ENCODE measurements around the gene MAPKBP1. TPM values are rescaled to one million over a fixed set of nuclear protein-coding genes. Genes with fewer than 3 reads are reported as not detected.

The MAPKBP1 gene
- total RNA-seq, 2 donors from 2014 or later: 26.5 to 27.9 TPM

DNA sequence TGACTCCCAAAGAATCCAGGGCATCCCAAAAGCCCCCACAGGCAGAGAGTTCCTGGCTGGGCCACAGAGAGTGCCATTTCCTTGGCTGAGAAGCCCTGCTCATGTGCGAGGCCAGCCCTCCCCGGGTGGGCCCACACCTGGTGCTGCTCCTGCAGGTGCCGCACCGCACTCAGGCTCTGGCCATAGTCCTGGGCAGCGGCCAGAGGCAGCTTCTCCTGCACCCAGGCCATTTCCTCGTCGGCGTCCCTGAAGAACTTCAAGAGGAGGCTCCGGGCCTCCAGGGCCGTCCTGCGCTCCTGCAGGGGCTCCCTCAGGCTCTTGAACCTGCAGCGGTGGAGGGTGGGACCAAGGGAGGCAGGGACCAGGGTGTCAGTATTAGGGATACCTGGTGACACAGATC lies 82.4 kb downstream of the MAPKBP1 start:
- intact Hi-C loops (cut with DNase I): no loop called here
- no peak for DNase-seq (ENCODE audit: low spot score)

DNA sequence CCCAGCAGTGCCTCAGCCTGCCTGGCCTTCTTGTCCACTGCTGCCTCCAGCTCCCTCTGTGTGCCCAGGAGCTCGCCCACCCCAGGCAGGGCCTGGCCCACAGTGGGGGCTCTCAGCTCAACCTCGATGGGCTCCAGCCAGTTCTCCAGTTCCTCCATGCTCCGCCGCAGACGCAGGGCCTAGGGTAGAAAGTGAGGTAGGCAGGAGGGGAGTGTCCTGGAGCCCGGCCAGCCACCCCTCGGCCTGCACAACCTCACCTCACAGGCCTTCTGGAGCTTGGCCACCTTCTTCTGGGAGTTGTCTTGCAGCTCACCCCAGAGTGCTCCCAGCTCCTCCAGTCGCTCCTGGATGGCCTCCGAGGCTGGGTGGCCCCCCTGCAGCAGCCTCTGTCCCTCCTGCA lies 83.0 kb downstream of the MAPKBP1 start:
- intact Hi-C loops (cut with DNase I): no loop called here

DNA sequence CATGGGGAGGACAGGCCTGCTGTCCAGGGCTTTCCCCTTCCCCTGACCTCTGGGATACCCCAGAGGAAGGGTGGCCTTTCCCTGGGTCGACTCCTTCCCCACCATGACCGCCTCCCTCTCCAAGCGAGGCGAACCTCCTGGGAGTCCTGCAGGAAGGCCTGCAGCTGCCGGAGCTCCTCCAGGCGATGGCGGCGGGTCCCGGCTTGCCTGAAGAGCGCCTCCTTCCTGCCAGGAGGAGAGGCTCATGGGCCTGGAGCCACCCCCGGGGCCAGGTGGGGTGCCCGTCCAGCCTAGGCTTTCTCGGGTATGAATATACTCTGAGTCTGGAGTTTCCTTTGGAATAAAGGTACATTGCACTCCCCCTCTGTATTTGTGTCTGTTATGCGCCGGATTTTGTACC lies 84.5 kb downstream of the MAPKBP1 start:
- no peak for DNase-seq (ENCODE audit: low spot score)
- intact Hi-C loops (cut with DNase I): no loop called here

More for the DNA sequence above, 83.0 kb downstream of the MAPKBP1 start:
- no peak for DNase-seq (ENCODE audit: low spot score)

DNA sequence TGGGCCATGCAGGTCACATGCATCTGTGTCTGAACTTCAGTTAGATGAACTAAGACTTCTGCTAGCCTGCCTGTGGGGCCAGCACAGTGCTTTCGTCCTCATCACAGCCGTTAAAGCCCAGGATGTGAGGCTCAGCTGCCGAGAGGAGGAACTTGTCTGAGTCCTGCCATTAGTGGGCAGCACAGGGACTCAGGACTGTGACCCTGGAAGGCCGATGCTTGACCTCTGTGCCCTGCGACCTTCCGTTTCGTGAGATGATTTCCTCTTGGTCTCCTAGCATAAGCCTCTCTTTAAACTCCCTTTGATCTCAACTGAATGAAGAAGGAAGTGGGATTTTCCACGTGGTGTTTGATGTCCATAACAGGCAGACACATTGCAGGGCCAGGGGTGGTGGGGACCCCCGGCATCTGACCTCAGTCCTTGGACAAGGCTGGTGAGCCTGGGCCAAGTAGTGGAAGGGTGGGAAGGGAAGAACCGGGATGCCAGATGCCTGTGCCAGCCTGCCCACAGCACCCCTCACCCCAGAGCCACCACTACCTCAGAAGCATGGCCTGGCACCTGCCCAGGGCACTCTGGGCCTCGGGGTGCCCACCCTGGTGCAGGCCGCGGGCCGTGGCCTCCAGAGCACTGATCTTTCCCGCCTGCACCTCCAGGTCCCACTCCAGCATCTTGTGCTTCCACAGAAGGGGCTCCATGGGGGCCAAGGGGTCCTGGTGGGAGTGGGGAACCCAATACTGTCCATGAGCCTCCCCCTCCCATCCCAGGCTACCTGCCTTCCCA lies 86.0 kb downstream of the MAPKBP1 start:
- DNase-seq (ENCODE audit: low spot score): no peak
- intact Hi-C loops (cut with DNase I): no loop called here

DNA sequence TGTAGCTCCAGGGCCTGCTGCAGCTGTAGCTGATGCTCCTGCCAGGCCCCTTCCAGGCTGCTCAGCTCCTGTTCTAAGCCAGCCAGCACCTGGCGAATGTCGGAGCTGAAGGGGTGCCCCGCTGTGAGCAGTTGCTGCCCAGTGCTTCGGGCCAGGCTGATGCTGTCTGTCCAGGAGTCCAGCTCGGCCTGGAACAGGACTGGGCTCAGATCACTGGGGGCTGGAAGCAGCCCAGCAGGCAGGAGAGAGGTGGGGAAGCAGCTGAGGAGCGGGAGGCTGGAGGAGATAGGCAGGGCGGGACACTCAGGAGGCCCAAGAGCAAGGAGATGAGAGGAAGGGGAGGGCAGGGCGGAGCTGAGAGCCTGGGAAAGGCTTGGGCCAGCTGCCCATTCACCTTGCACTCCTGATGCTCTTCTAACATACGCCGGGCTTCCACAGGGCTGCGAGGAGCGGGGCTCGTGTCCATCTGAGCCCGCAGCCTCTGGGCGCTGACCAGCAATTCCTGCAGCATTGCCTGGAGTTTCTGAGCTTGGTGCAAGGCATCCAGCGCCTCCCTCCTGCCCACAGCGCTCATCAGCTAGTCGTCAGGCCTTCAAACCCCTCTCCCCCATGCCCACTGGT lies 87.6 kb downstream of the MAPKBP1 start:
- intact Hi-C loops (cut with DNase I): no loop called here
- DNase-seq (ENCODE audit: low spot score): no peak

DNA sequence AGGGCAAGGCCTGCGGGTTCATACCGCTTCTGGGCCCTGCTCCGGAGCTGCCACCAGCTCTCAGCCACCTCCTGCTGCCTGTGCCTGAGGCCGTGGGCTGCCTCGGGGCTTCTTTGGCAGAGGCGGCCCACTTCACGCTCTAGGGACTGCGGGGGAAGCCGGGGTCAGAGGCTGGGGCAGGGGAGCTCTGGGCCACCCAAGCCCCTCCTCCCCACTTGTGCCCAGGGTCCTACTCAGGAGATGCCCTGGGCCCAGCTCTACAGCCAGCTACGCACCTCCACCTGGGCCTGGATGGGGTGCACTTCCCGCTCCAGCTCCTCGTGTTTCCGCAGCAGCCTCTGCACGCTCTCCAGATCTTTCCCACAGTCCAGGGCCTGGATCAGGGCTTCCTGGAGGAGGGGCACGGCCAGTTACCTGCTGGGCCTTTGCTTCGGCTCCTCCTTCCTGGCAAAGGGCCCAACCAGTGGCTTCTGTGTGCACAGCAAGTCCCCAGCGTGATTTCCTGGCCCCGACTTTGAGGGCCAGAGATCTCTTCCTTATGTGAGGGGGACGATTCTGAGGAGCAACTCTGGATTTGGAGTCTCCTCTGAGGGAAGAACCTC lies 88.3 kb downstream of the MAPKBP1 start:
- intact Hi-C loops (cut with DNase I): no loop called here
- no peak for DNase-seq (ENCODE audit: low spot score)

DNA sequence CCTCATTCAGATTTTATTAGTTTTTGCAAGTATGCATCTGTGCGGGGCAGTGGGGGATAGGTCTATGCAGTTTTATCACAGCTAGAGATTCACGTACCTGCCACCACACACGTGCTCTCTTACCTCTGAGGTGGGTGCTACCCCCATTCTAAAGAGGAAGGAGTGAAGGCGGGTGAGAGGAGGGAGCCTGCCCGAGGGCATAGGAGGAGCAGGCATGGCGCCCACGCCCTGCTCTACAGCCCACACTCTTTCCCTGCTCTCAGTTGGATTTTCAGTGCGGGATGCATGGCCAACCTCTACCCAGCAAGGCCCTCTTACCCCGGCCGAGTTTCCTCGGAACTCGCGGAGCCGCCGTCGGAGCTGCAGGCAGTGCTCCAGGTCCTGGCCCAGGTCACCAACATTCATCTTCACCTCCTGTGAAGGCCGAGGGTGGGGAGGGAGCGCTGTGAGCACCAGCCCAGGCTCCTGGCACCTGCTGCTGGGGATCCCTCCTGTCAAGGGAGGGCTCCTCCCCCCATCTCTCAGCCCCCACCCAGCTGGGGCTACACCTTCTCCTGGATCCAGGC lies 91.3 kb downstream of the MAPKBP1 start:
- intact Hi-C loops (cut with DNase I): no loop called here
- DNase-seq (ENCODE audit: low spot score): no peak

DNA sequence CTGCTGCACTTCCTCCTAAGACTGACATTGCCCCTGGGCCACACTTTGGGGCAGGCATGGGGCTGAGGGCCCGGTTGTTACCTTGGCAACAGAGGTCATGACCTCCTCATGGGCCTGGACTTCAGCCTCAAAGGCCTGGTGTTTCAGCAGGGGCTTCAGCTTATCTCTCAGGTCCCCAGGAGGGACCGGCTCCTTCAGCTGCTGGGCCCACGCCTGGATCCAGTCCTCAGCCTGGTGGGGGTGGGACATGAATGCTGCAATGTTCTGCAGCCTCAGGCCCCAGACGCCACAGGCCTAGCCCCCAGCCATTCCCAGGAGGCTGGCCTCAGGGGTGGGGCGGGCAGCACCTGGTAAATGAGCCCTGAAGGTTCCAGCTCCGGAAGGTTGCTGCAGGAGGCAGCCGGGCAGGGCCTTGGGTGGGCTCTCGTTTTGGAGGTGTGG lies 92.0 kb downstream of the MAPKBP1 start:
- no peak for DNase-seq (ENCODE audit: low spot score)
- intact Hi-C loops (cut with DNase I): no loop called here

DNA sequence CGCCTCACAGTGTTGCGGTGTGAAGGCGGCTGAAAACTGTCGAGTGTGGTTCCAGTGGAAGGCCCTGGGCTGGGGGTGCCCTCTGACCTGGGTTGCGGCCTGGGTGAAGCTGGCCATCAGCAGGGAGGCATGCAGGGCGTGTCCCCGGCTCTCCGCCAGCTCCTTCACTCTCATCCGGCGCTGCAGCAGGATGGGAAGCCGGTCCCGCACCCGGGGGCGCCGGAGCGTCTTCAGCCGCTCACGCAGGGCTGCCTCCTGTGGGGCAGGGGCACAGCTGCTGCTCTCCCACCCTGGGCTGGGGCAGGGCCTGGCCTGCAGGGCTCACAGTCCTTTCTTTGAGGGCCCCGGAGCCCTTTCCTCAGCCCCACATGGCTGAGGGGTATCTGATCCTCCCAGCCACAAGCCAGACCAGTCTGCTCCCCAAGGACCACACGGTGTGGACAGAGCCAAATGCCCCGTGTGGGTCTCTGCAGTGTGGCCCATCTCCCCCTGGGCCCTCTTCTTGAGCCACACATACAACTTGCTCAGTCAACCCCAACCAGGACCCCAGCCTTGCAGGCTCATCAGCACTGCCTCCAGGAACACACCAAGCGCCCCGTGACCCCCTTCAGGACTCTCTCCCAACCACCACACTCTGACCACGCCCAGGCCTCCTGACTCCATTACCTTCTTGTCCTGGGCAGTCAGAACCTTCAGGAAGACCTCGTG lies 92.7 kb downstream of the MAPKBP1 start:
- intact Hi-C loops (cut with DNase I): no loop called here
- DNase-seq (ENCODE audit: low spot score): no peak

DNA sequence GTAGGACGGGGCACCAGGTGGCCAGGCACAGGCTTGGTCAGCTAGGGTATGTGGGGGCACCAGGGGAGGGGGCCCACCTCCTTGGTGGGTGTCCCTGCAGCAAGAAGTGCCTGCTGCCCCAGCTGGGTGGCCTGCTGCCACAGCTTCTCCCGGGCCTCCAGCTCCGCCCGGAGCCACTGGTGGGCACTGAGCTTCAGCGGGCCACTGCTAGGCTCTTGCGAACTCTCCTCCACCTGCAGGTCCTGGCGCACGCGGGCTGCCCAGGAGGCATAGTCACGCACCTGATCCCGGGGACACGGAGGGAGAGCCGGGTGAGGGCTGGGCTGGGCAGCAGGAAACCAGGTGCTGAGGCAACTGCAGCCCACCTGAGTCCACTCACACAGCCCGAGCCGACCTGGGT lies 94.0 kb downstream of the MAPKBP1 start:
- intact Hi-C loops (cut with DNase I): no loop called here
- DNase-seq (ENCODE audit: low spot score): no peak

DNA sequence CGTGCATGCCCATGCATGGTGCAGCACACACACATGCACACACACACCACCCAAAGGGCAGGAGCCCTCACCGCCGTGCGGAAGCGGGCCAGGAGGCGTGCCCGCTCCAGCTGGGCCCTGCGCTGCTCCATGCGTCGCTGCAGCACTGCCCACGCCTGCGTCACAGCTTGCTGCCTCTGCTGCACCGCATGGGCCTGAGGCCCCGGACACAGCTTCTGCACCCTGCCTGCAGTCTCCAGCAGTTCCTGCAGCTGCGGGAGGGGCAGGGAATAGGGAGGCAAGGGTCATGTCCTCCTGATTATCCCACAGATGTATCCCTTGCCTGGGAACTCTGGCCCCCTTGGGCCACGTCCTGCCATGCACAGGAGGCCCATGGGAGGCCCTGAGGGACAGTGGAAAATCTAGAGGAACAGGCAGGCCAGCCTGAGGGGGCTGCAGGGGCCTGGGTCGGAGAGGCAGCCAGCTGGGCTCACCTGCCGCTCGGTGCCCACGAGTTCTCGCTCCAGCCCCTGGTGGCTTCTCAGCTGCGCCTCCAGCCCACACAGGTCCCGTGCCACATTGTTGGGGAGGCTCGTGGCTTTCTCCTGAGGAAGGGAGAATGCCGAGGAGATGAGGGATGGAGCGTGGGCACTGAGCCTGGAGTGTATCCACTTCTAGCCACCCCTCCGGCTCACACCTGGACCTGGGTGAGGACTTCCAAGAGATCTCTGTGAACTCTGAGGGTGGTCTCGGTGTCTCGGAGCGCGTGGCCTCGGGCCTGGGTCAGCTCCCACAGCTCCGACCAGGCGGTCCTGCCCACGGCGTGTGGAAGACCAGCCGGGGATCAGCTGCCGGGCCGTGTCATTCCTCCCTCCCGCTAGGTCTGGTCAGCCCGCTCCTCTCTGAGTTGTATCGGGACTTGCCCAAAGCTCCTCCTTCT lies 95.7 kb downstream of the MAPKBP1 start:
- DNase-seq (ENCODE audit: low spot score): no peak
- intact Hi-C loops (cut with DNase I): no loop called here

DNA sequence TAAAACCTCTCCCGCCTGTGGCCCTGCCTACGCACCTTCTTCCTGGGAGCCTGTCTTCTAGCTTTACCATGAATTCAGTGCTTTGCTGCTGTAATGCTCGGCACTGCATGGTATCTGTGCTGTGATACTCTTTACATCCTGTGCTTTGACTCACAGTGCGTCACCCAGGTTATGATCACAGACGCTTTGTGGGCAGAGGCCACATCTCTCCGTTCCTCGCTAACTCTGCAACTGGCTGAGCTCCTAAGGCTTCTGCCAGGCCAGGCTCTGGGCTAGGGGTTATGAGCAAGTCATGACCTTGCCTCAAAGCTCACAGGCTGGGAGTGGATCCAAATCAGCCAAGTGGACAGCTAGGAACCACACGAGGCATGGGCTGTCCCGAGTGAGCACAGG lies 96.4 kb downstream of the MAPKBP1 start:
- no peak for DNase-seq (ENCODE audit: low spot score)
- intact Hi-C loops (cut with DNase I): no loop called here

DNA sequence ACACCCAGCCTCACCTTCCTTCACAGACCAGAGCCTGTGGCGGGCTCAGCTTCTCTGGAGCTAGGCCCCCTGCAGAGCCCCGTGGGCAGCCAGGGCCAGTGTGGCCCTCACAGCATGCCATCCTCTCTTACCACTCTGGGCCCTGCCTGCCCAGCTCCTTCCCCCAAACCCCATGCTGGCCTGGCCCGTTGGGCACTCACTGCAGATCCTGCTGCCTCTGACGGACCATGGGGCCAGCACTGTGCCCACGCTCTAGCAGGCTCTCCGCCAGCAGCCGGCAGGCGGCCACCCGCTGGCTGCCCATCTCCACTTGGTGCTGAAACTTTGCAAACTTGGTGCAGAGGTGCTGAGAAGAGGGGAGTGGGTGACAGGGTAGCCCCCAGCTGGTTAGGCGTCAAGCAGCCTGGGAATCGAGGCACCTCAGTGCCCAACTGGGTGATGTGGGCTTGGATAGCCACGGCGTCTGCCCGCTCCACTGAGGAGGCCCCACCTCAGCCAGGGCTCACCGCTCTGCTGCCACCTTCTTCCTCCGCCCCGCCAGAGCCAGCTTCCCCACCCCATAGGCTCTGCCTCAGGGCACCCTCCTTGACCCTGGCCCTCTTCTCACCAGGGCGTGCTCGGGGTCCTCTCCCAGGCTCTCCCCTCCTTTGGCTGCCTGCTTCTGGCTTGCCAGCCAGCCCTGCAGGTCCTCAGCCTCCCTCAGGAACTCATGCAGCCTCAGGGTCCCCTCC lies 97.1 kb downstream of the MAPKBP1 start:
- intact Hi-C loops (cut with DNase I): no loop called here
- DNase-seq (ENCODE audit: low spot score): no peak

DNA sequence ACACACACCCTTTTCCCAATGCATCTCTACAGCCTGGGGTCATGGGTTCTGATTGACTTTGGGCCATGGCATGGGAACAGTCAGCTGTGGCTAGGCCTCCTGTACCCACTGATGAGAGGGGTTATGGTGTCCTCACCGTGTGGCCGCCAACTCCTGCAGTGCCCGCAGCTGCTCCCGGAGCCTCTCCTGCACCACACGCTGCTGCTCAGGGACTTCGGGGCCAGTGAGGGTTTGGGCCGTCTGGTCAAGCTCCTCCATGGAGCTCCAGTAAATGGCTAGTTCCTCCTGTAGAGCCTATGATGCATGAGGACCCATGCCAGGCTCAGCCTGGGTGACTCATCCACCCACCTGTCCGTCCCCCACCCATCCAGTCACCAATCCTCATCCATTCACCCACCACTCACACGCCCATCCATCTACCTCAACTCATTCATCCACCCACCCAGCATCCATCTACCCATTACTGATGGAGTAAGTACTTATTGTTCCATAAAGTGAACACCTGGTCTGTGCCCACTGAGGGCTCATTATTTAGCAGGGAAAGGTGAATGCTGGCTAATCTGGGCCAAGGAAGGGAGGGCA lies 98.0 kb downstream of the MAPKBP1 start:
- intact Hi-C loops (cut with DNase I): no loop called here
- no peak for DNase-seq (ENCODE audit: low spot score)

DNA sequence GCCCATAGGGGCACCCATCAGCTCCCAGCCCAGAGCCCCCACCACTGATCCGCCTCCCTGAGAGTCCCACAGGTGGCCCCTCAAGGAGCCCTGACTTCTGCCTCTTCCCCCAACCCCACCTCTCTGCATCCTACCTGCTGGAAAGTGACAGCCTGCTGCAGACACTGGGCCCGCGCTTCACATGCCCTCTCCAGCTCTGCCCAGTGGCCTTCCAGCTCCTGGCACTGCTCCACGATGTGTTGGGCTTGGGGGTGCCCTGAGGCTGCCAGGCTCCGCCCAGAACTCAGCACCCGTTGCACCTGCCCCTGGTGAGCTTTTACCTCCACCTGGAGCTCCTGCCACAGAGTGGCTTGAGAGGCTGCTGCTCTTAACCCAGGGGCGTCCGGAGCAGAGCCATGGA lies 99.4 kb downstream of the MAPKBP1 start:
- no peak for DNase-seq (ENCODE audit: low spot score)
- intact Hi-C loops (cut with DNase I): no loop called here

DNA sequence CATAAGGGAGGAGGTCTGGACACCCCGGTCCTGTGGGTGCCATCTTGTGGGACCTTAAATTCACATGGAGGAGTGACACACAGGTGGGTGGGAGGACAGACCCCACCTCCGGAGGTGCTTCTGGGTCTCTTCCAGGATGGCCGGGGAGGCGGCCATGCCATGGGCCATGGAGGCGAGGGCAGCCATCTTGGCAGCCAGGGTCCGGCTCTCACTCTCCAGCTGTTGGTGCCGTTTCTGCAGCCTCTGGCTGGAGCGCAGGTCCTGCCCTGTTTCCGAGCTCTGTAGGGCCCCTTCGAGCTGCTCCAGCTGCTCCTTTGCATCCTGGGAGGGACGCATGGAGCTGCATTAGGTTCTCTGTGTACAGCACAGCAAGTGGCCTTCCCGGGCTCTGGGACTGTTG lies 100.5 kb downstream of the MAPKBP1 start:
- no peak for DNase-seq (ENCODE audit: low spot score)

DNA sequence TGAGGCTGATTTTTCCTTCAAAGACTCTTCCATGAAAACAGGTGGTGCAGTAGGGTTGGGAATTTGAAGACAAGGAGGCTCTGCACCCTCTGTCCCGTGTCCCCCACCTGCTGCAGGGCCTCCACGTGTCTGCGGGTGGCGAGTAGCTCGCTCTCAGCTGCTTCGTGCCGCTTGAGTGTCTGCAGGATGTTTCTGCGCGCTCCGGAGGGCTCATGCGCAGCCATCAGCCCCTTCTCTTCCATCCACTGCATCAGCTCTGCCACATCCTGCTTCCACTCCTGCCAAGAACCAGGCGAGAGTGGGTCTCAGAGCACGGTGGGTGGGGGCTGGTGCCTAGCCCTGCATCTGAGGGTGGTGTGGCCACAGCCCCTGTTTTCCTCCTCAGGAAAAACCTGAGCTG lies 101.7 kb downstream of the MAPKBP1 start:
- intact Hi-C loops (cut with DNase I): no loop called here
- DNase-seq (ENCODE audit: low spot score): no peak

More for the DNA sequence above, 100.5 kb downstream of the MAPKBP1 start:
- intact Hi-C loops (cut with DNase I): no loop called here

DNA sequence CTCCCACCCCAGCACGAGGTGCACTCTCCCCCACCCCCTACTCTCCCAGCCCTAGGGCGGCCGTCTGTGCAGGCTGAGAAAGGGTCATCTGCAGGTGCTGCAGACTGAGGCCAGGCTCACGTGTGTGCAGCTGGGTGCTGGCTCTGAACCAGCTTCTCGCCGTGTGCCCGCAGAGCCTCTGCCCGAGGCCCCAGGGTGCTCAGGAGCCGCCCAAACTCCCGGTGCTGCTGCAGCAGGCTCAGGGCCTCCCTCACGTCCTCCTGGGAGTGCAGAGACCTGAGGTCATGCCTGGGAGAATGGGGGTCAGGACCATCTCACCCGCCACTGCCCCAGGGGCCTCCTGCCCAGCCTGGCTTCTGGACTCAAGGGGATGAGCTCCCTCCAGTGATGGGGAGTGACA lies 102.4 kb downstream of the MAPKBP1 start:
- intact Hi-C loops (cut with DNase I): no loop called here
- DNase-seq (ENCODE audit: low spot score): no peak

Data from posterior vena cava (tissue), 2 donors.